ENCODE measurements around the gene LARP6. TPM values are rescaled to one million over a fixed set of nuclear protein-coding genes. Genes with fewer than 3 reads are reported as not detected.
A peak's percentile ranks its signal among the peaks of the same experiment; 100 is the strongest.

Gene LARP6
- total and polyA plus RNA-seq, 2 of the 13 experiments (the other 11 are each of a cell fraction or from before 2014, with no cell fraction given), result 2.9 to 8.2 TPM

- Histone ChIP-seq H3K27ac (ENCODE audit: extremely low read length, insufficient read depth, low read length) (no peak overlapping the region), H2AFZ (ENCODE audit: low read length) (no peak overlapping the region), H3K4me3 (replicated peaks in 1 of 3; ENCODE audit: insufficient read depth in 1 of 3, low read depth in 2 of 3, low read length in 3 of 3) (no peak overlapping the region), H3K4me1 (ENCODE audit: insufficient read depth, low read length) (peaks cover 26% of the 10 kb centered on the region), H3K27me3 (ENCODE audit: control insufficient read depth in 1 of 2, insufficient read depth in 2 of 2, low read length in 2 of 2) (no peaks in the 10 kb centered on the region), H3K4me2 (ENCODE audit: low read depth, low read length) (peak overlapping the region; percentile 4; the same call in 1 of the 2 replicates), H4K20me1 (ENCODE audit: insufficient read depth, low read length) (no peaks in the 10 kb centered on the region), H3K36me3 (replicated peaks in 1 of 2; ENCODE audit: control insufficient read depth in 1 of 2, insufficient read depth in 2 of 2, low read length in 2 of 2) (no peaks in the 10 kb centered on the region), H3K9ac (ENCODE audit: insufficient read depth, low read depth, low read length) (no peak overlapping the region), H3K9me3 (ENCODE audit: low read length) (no peaks in the 10 kb centered on the region), H3K79me2 (ENCODE audit: insufficient read depth, low read length) (no peaks in the 10 kb centered on the region)
- no peak for DNase-seq (ENCODE audit: low spot score)
- FAIRE-seq, result peak; percentile 46
- WGBS (ENCODE audit: low lambda C conversion rate), result 57% methylated on average over 7 of the region's 7 CpGs
- intact Hi-C loops (cut with micrococcal nuclease; ENCODE audit: unreplicated experiment) (loop anchor here (1.0 kb wide), 1 partner anchor 50 kb away; no protein-coding TSS in a partner anchor), in situ Hi-C loops (cut with HindIII; ENCODE audit: extremely low pct_ligation_motif_present, low pct_unique_long_range_greater_than_20kb) (loop anchor here (10.0 kb wide), 1 partner anchor 50 kb away; no protein-coding TSS in a partner anchor)
- peak; percentile 41; the same call in 1 of the 3 replicates for ATAC-seq
- ChIA-PET CTCF (ENCODE audit: low intra/inter-chr PET ratio, low total read pairs) (interaction anchor here (0.7 to 2.1 kb wide), 3 partner anchors 45 to 50 kb away, joined by 3 to 10 read pairs (median 3); no protein-coding TSS in a partner anchor), POLR2A (interaction anchor here (0.6 to 1.9 kb wide), 4 partner anchors 11 to 41 kb away, joined by 3 to 10 read pairs (median 6); partner anchors contain the start of gene LARP6)
- BruUV-seq (replicated peaks), result no TSS peak
- TF ChIP-seq SMC3 (IDR thresholded peaks at IDR 0.05; ENCODE audit: low read length) (peak; percentile 38; the same call in 1 of the 2 replicates), ATM (IDR thresholded peaks at IDR 0.05; ENCODE audit: borderline replicate concordance) (no peak), ZBTB37 (CRISPR knock-in tag; IDR thresholded peaks at IDR 0.05) (no peak), HNF4A (CRISPR knock-in tag; IDR thresholded peaks at IDR 0.05) (peak; percentile 39; the same call in 1 of the 2 replicates), ZNF546 (CRISPR knock-in tag; conservative IDR thresholded peaks at IDR 0.05) (no peak), NFKBIZ (CRISPR knock-in tag; IDR thresholded peaks at IDR 0.05) (no peak), CTCF (CRISPR knock-in tag; IDR thresholded peaks at IDR 0.05) (peak; percentile 61), HNF1B (CRISPR knock-in tag; IDR thresholded peaks at IDR 0.05) (no peak), ZBTB44 (CRISPR knock-in tag; IDR thresholded peaks at IDR 0.05) (no peak), CEBPG (CRISPR knock-in tag; IDR thresholded peaks at IDR 0.05) (0 out of 2 replicates have a peak, but pooled peaks have one; percentile 8), ZNF597 (CRISPR knock-in tag; IDR thresholded peaks at IDR 0.05) (no peak)
Measured at GRCh38 chr15:70875001-70875782, 21.2 kb upstream of the LARP6 start.
